Measurements from ENCODE around the gene DENND4B. TPM values are rescaled to one million over a fixed set of nuclear protein-coding genes. Genes with fewer than 3 reads are reported as not detected.

Gene DENND4B
- total and polyA plus RNA-seq, 10 of the 15 experiments (the other 5 are each of a cell fraction or from before 2014, with no cell fraction given), result 12.0 to 74.8 (median 22.7) TPM

DNA sequence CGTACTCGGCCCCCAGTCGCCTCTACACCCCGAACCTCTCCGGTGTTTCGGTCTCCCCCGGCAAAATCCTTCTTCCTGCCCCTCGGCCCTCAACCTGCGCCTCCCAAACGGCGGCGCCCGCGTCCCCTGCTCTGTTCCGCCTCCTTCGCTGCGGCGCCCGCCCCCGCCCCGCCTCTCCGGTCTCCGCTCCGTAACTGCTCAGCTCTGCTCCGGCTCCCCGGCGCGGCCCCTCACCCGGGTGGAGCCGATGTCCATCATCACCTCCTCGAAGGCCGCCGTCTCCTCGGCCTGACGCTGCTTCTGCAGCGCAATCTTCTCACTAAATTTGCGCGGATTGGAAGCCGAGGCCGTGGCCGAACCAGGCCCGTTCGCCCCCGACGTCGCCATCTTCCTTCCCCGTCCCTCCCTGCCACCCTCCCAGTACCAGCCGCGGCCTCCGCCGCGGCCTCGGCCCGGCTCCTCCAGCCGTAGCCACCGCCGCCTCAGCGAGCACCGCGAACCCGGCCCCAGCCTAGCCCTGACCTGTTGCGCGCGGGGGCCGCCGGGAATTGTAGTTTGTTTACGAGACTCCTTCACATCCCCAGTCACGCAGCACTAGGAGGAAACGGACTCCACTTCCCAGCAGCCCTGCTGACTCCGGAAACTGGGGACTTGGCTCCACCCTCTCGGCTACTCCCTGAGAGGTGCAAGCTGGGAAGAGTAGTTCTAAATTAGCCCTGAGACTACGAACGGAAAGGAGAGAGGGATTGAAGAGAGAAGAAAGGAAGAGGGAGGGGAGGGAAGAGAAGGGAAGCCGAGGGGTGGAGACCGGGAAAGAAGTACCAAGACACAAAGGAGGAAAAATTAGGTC, 11.8 kb upstream of the DENND4B start, which contains the start of gene CRTC2 (continued):
- TF ChIP-seq MYB (IDR thresholded peaks at IDR 0.05; ENCODE audit: borderline replicate concordance, low read depth, low read length), result no peak
- TF ChIP-seq, protein P1, sequence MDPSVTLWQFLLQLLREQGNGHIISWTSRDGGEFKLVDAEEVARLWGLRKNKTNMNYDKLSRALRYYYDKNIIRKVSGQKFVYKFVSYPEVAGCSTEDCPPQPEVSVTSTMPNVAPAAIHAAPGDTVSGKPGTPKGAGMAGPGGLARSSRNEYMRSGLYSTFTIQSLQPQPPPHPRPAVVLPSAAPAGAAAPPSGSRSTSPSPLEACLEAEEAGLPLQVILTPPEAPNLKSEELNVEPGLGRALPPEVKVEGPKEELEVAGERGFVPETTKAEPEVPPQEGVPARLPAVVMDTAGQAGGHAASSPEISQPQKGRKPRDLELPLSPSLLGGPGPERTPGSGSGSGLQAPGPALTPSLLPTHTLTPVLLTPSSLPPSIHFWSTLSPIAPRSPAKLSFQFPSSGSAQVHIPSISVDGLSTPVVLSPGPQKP (IDR thresholded peaks at IDR 0.05; ENCODE audit: low read depth, low read length), result peak; percentile 93
- TF ChIP-seq, protein P2, sequence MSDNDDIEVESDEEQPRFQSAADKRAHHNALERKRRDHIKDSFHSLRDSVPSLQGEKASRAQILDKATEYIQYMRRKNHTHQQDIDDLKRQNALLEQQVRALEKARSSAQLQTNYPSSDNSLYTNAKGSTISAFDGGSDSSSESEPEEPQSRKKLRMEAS (IDR thresholded peaks at IDR 0.05; ENCODE audit: low read depth, low read length), result peak; percentile 46
- TF ChIP-seq, protein P3, sequence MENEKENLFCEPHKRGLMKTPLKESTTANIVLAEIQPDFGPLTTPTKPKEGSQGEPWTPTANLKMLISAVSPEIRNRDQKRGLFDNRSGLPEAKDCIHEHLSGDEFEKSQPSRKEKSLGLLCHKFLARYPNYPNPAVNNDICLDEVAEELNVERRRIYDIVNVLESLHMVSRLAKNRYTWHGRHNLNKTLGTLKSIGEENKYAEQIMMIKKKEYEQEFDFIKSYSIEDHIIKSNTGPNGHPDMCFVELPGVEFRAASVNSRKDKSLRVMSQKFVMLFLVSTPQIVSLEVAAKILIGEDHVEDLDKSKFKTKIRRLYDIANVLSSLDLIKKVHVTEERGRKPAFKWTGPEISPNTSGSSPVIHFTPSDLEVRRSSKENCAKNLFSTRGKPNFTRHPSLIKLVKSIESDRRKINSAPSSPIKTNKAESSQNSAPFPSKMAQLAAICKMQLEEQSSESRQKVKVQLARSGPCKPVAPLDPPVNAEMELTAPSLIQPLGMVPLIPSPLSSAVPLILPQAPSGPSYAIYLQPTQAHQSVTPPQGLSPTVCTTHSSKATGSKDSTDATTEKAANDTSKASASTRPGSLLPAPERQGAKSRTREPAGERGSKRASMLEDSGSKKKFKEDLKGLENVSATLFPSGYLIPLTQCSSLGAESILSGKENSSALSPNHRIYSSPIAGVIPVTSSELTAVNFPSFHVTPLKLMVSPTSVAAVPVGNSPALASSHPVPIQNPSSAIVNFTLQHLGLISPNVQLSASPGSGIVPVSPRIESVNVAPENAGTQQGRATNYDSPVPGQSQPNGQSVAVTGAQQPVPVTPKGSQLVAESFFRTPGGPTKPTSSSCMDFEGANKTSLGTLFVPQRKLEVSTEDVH (IDR thresholded peaks at IDR 0.05; ENCODE audit: low read depth, partially characterized antibody), result peak; percentile 73
- peak; percentile 73; the same call in 1 of the 2 replicates for TF ChIP-seq ZNF207 (IDR thresholded peaks at IDR 0.05; ENCODE audit: borderline replicate concordance)
- TF ChIP-seq IKZF2 (IDR thresholded peaks at IDR 0.05), result peak in 1 of 2 experiments; percentile 12; a peak in 1 of 4 replicates
- peak; percentile 74; the same call in 1 of the 2 replicates for TF ChIP-seq YY1 (IDR thresholded peaks at IDR 0.05; ENCODE audit: low read depth, low read length)
- TF ChIP-seq NFIC (IDR thresholded peaks at IDR 0.05; ENCODE audit: low read depth, low read length), result no peak
- peak; percentile 97 for TF ChIP-seq TARDBP (IDR thresholded peaks at IDR 0.05; ENCODE audit: borderline replicate concordance)
- no peak for TF ChIP-seq EED (IDR thresholded peaks at IDR 0.05; ENCODE audit: low read depth)
- TF ChIP-seq CHD2 (IDR thresholded peaks at IDR 0.05; ENCODE audit: borderline replicate concordance, low read depth, low read length), result peak; percentile 90
- peak; percentile 90 for TF ChIP-seq SREBF1 (IDR thresholded peaks at IDR 0.05; ENCODE audit: low read length)
- TF ChIP-seq RB1 (IDR thresholded peaks at IDR 0.05; ENCODE audit: borderline replicate concordance), result no peak
- TF ChIP-seq CHD4 (IDR thresholded peaks at IDR 0.05), result no peak
- no peak for TF ChIP-seq KAT2A (conservative IDR thresholded peaks at IDR 0.05; ENCODE audit: control insufficient read depth, low read depth, low read length)
- no peak for TF ChIP-seq ESRRA (IDR thresholded peaks at IDR 0.05; ENCODE audit: low read length)
- TF ChIP-seq, protein P4, sequence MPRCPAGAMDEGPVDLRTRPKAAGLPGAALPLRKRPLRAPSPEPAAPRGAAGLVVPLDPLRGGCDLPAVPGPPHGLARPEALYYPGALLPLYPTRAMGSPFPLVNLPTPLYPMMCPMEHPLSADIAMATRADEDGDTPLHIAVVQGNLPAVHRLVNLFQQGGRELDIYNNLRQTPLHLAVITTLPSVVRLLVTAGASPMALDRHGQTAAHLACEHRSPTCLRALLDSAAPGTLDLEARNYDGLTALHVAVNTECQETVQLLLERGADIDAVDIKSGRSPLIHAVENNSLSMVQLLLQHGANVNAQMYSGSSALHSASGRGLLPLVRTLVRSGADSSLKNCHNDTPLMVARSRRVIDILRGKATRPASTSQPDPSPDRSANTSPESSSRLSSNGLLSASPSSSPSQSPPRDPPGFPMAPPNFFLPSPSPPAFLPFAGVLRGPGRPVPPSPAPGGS (IDR thresholded peaks at IDR 0.05; ENCODE audit: borderline replicate concordance, insufficient read depth, low read depth, low read length, poor library complexity, severe bottlenecking), result peak; percentile 70
- TF ChIP-seq, protein P5, sequence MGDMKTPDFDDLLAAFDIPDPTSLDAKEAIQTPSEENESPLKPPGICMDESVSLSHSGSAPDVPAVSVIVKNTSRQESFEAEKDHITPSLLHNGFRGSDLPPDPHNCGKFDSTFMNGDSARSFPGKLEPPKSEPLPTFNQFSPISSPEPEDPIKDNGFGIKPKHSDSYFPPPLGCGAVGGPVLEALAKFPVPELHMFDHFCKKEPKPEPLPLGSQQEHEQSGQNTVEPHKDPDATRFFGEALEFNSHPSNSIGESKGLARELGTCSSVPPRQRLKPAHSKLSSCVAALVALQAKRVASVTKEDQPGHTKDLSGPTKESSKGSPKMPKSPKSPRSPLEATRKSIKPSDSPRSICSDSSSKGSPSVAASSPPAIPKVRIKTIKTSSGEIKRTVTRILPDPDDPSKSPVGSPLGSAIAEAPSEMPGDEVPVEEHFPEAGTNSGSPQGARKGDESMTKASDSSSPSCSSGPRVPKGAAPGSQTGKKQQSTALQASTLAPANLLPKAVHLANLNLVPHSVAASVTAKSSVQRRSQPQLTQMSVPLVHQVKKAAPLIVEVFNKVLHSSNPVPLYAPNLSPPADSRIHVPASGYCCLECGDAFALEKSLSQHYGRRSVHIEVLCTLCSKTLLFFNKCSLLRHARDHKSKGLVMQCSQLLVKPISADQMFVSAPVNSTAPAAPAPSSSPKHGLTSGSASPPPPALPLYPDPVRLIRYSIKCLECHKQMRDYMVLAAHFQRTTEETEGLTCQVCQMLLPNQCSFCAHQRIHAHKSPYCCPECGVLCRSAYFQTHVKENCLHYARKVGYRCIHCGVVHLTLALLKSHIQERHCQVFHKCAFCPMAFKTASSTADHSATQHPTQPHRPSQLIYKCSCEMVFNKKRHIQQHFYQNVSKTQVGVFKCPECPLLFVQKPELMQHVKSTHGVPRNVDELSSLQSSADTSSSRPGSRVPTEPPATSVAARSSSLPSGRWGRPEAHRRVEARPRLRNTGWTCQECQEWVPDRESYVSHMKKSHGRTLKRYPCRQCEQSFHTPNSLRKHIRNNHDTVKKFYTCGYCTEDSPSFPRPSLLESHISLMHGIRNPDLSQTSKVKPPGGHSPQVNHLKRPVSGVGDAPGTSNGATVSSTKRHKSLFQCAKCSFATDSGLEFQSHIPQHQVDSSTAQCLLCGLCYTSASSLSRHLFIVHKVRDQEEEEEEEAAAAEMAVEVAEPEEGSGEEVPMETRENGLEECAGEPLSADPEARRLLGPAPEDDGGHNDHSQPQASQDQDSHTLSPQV (IDR thresholded peaks at IDR 0.05), result no peak

Data from GM12878 (cell line).